ENCODE data around the gene CPXM1. TPM values are rescaled to one million over a fixed set of nuclear protein-coding genes. Genes with fewer than 3 reads are reported as not detected.

The CPXM1 gene
- total RNA-seq, 4 donors from 2014 or later: 1.9 to 7.1 (median 2.3) TPM; not detected in 1

GRCh38 chr20:2817891-2818595 is 17.6 kb upstream of the CPXM1 start:
- Histone ChIP-seq H3K4me3 (no peak overlapping the region), H3K36me3 (no peaks in the 10 kb centered on the region), H3K9me3 (no peaks in the 10 kb centered on the region), H3K27ac (no peak overlapping the region), H3K27me3 (peaks cover 72% of the 10 kb centered on the region), H3K4me1 (peaks cover 0 to 15% (median 0%) of the 10 kb centered on the region in 3 donors)
- ATAC-seq: no peak
- WGBS, 2 donors (ENCODE audit: low coverage in 1 of 2): 75 to 79% methylated on average over 5 to 7 of the region's 7 CpGs
- TF ChIP-seq EP300 (IDR thresholded peaks at IDR 0.05) (no peak), POLR2A (IDR thresholded peaks at IDR 0.05) (no peak), CTCF (IDR thresholded peaks at IDR 0.05) (no peak), POLR2AphosphoS5 (IDR thresholded peaks at IDR 0.05) (no peak)

- WGBS, 2 donors (ENCODE audit: low coverage in 1 of 2): 76 to 83% methylated on average over 2 of the region's 2 CpGs
- TF ChIP-seq CTCF (IDR thresholded peaks at IDR 0.05) (no peak), POLR2AphosphoS5 (IDR thresholded peaks at IDR 0.05) (no peak), EP300 (IDR thresholded peaks at IDR 0.05) (no peak), POLR2A (IDR thresholded peaks at IDR 0.05) (no peak)
- H3K27ac ChIP-seq: no peak overlapping the region
Observed at GRCh38 chr20:2817341-2817726, 16.9 kb upstream of the CPXM1 start.

GRCh38 chr20:2816583-2817340 is 16.3 kb upstream of the CPXM1 start:
- no peaks in the 10 kb centered on the region for H3K36me3 ChIP-seq
- TF ChIP-seq CTCF (IDR thresholded peaks at IDR 0.05) (no peak), EP300 (IDR thresholded peaks at IDR 0.05) (no peak), POLR2A (IDR thresholded peaks at IDR 0.05) (no peak), POLR2AphosphoS5 (IDR thresholded peaks at IDR 0.05) (no peak)
- no peak overlapping the region for H3K4me3 ChIP-seq
- WGBS, 2 donors (ENCODE audit: low coverage in 1 of 2): 86% methylated on average over 2 of the region's 20 CpGs; no CpG with 5 or more reads in 1 of the 2 donors
- H3K27me3 ChIP-seq: peaks cover 78% of the 10 kb centered on the region
- H3K4me1 ChIP-seq: peaks cover 0 to 15% (median 0%) of the 10 kb centered on the region in 3 donors
- ATAC-seq: no peak
- H3K9me3 ChIP-seq: peaks cover 0 to 11% (median 0%) of the 10 kb centered on the region in 3 donors
- no peak overlapping the region for H3K27ac ChIP-seq

More at GRCh38 chr20:2817341-2817726, 16.9 kb upstream of the CPXM1 start:
- H3K9me3 ChIP-seq: peaks cover 0 to 5% (median 0%) of the 10 kb centered on the region in 3 donors
- peaks cover 0 to 15% (median 0%) of the 10 kb centered on the region in 3 donors for H3K4me1 ChIP-seq
- no peak for ATAC-seq
- no peak overlapping the region for H3K4me3 ChIP-seq
- H3K36me3 ChIP-seq: no peaks in the 10 kb centered on the region
- peaks cover 78% of the 10 kb centered on the region for H3K27me3 ChIP-seq

- WGBS, 2 donors (ENCODE audit: low coverage in 1 of 2): 40% methylated on average over 2 of the region's 10 CpGs; no CpG with 5 or more reads in 1 of the 2 donors
- peaks cover 0 to 17% (median 0%) of the 10 kb centered on the region in 3 donors for H3K9me3 ChIP-seq
- peaks cover 78% of the 10 kb centered on the region for H3K27me3 ChIP-seq
- no peak within 1 kb of the TSS for H3K4me3 ChIP-seq
- TF ChIP-seq CTCF (IDR thresholded peaks at IDR 0.05) (no peak), EP300 (IDR thresholded peaks at IDR 0.05) (no peak), POLR2A (IDR thresholded peaks at IDR 0.05) (no peak), POLR2AphosphoS5 (IDR thresholded peaks at IDR 0.05) (no peak)
- no peaks in the 10 kb centered on the region for H3K36me3 ChIP-seq
- ATAC-seq: no peak
- H3K4me1 ChIP-seq: peaks cover 0 to 11% (median 0%) of the 10 kb centered on the region in 3 donors
- H3K27ac ChIP-seq: no peak within 1 kb of the TSS
Observed at GRCh38 chr20:2816030-2816582, 15.7 kb upstream of the CPXM1 start, which contains the start of gene TMEM239. TMEM239 (plus strand) TSS chr20:2816364; CDS start chr20:2816555, 191 bp downstream.
